Stimulated activated naive CD8-positive, alpha-beta T cell treated with anti-CD3 and anti-CD28 coated beads, Interleukin-15, Interleukin-2, amounts not matched to agents 100 U/mL and 50 U/mL, for 24 hours (primary cell): ENCODE results near the gene FLII.

Source experiments
- ATAC-seq: fragments of 150-1000 bp; cut with Tn5 transposase; one replicate; pipeline ENCODE4 v1.10.0; 2021
- DNase-seq: peaks from one replicate; pipeline ENCODE4 v3.0.0; 2021

FLII gene

GRCh38 chr17:18241229-18241871, 17.2 kb downstream of the FLII start:
- ATAC-seq: no peak
- DNase-seq: no peak

GRCh38 chr17:18240449-18240848, 18.1 kb downstream of the FLII start:
- ATAC-seq: no peak

GRCh38 chr17:18238299-18238698, 20.2 kb downstream of the FLII start:
- ATAC-seq (no peak), DNase-seq (no peak)

More at GRCh38 chr17:18240449-18240848, 18.1 kb downstream of the FLII start:
- DNase-seq: no peak

GRCh38 chr17:18237461-18237860, 21.1 kb downstream of the FLII start:
- DNase-seq (no peak), ATAC-seq (no peak)

- ATAC-seq: no peak
Observed at GRCh38 chr17:18236494-18236893, 22.0 kb downstream of the FLII start.

GRCh38 chr17:18235743-18236256, 22.7 kb downstream of the FLII start:
- peak; percentile 75 for ATAC-seq

More at GRCh38 chr17:18236494-18236893, 22.0 kb downstream of the FLII start:
- no peak for DNase-seq

GRCh38 chr17:18234853-18235380, 23.6 kb downstream of the FLII start:
- DNase-seq (no peak), ATAC-seq (no peak)

More at GRCh38 chr17:18235743-18236256, 22.7 kb downstream of the FLII start:
- DNase-seq: peak; percentile 70

- ATAC-seq (no peak), DNase-seq (no peak)
Observed at GRCh38 chr17:18233803-18234518, 24.6 kb downstream of the FLII start.

GRCh38 chr17:18231164-18231563, 27.4 kb downstream of the FLII start:
- DNase-seq (no peak), ATAC-seq (no peak)

GRCh38 chr17:18230288-18231141, 28.0 kb downstream of the FLII start:
- no peak for DNase-seq
- no peak for ATAC-seq

GRCh38 chr17:18229771-18230170, 28.8 kb downstream of the FLII start:
- no peak for DNase-seq
- ATAC-seq: no peak

GRCh38 chr17:18229254-18229653, 29.3 kb downstream of the FLII start:
- DNase-seq (no peak), ATAC-seq (no peak)

GRCh38 chr17:18228176-18228682, 30.3 kb downstream of the FLII start:
- DNase-seq (no peak), ATAC-seq (no peak)

GRCh38 chr17:18227635-18228034, 30.9 kb downstream of the FLII start:
- DNase-seq (no peak), ATAC-seq (no peak)

- ATAC-seq (no peak), DNase-seq (peak; percentile 27)
Observed at GRCh38 chr17:18226284-18226945, 32.1 kb downstream of the FLII start.

- ATAC-seq: peak; percentile 36
- DNase-seq: no peak
Observed at GRCh38 chr17:18225642-18226283, 32.8 kb downstream of the FLII start.

- ATAC-seq (peak; percentile 97), DNase-seq (peak; percentile 98)
Observed at GRCh38 chr17:18225121-18225641, 33.4 kb downstream of the FLII start, which contains the start of gene LLGL1. Gene LLGL1, plus strand, starts transcription at chr17:18225635. Its CDS starts 48 bp downstream, at chr17:18225683.

- no peak for ATAC-seq
- DNase-seq: no peak
Observed at GRCh38 chr17:18224387-18225120, 34.0 kb downstream of the FLII start.

- DNase-seq: no peak
- no peak for ATAC-seq
Observed at GRCh38 chr17:18224053-18224386, 34.5 kb downstream of the FLII start.
